H9 (cell line): ENCODE measurements around the gene KLHL10. TPM values are rescaled to one million over a fixed set of nuclear protein-coding genes. Genes with fewer than 3 reads are reported as not detected.

Experiments used
- DNase-seq: peaks from one replicate; pipeline ENCODE4 v3.0.0-alpha.2; 2017
- H2AFZ ChIP-seq: one replicate; pipeline ENCODE4 v1.6.1; 2013; ENCODE audit warnings: mild to moderate bottlenecking, low read length, control low read depth, moderate library complexity
- H2AK5ac ChIP-seq: 2 replicates; pipeline ENCODE4 v1.6.1; 2013; ENCODE audit warnings: low read length, control low read depth, mixed read lengths; ENCODE audit not compliant: insufficient read length
- H2BK120ac ChIP-seq: one replicate; pipeline ENCODE4 v1.6.1; 2013; ENCODE audit warnings: low read depth, mild to moderate bottlenecking, low read length, control low read depth, inconsistent platforms; ENCODE audit not compliant: poor library complexity, severe bottlenecking
- H2BK12ac ChIP-seq: 2 replicates; pipeline ENCODE4 v1.6.1; 2013; ENCODE audit warnings: low read length, control low read depth, mixed read lengths, low read depth; ENCODE audit not compliant: insufficient read length
- H2BK15ac ChIP-seq: 2 replicates; pipeline ENCODE4 v1.6.1; 2013; ENCODE audit warnings: low read depth, low read length, control low read depth
- H2BK20ac ChIP-seq: one replicate; pipeline ENCODE4 v1.6.1; 2013; ENCODE audit warnings: low read depth, mild to moderate bottlenecking, low read length, control low read depth, inconsistent platforms; ENCODE audit not compliant: poor library complexity, severe bottlenecking
- H2BK5ac ChIP-seq: 2 replicates; pipeline ENCODE4 v1.6.1; 2013; ENCODE audit warnings: low read length, control low read depth, mixed read lengths; ENCODE audit not compliant: insufficient read length
- H3K14ac ChIP-seq: 2 replicates; pipeline ENCODE4 v1.6.1; 2013; ENCODE audit warnings: low read length, control low read depth; ENCODE audit not compliant: insufficient read depth
- H3K18ac ChIP-seq: 2 replicates; pipeline ENCODE4 v1.6.1; 2013; ENCODE audit warnings: low read depth, mild to moderate bottlenecking, mixed read lengths, low read length, control low read depth; ENCODE audit not compliant: insufficient read length
- H3K23ac ChIP-seq: 2 replicates; pipeline ENCODE4 v1.6.1; 2013; ENCODE audit warnings: low read length, control low read depth, mixed read lengths, low read depth; ENCODE audit not compliant: insufficient read length
- H3K23me2 ChIP-seq: 2 replicates; pipeline ENCODE4 v1.6.1; 2013; ENCODE audit warnings: low read depth, mild to moderate bottlenecking, mixed read lengths, low read length, control low read depth; ENCODE audit not compliant: insufficient read length, poor library complexity, severe bottlenecking
- H3K27ac ChIP-seq: 2 replicates; pipeline ENCODE4 v1.5.1; 2013; ENCODE audit warnings: low read length, control low read depth, mixed read lengths, low read depth; ENCODE audit not compliant: insufficient read length
- H3K27me3 ChIP-seq: 2 replicates; pipeline ENCODE4 v1.6.1; 2013; ENCODE audit warnings: low read length, control low read depth, inconsistent platforms; ENCODE audit not compliant: insufficient read depth
- H3K4ac ChIP-seq: 2 replicates; pipeline ENCODE4 v1.6.1; 2013; ENCODE audit warnings: low read depth, mild to moderate bottlenecking, control low read depth, inconsistent platforms, low read length, moderate library complexity
- H3K4me1 ChIP-seq: 2 replicates; pipeline ENCODE4 v1.6.1; 2013; ENCODE audit warnings: low read length, control low read depth, inconsistent platforms; ENCODE audit not compliant: insufficient read depth
- H3K4me2 ChIP-seq: 2 replicates; pipeline ENCODE4 v1.6.1; 2013; ENCODE audit warnings: low read length, control low read depth, mixed read lengths; ENCODE audit not compliant: insufficient read length, insufficient read depth
- H3K56ac ChIP-seq: 2 replicates; pipeline ENCODE4 v1.6.1; 2013; ENCODE audit warnings: low read depth, mild to moderate bottlenecking, mixed read lengths, low read length, control low read depth; ENCODE audit not compliant: insufficient read length
- H3K79me1 ChIP-seq: 2 replicates; pipeline ENCODE4 v1.6.1; 2013; ENCODE audit warnings: low read depth, mild to moderate bottlenecking, moderate library complexity, low read length, control low read depth, inconsistent platforms; ENCODE audit not compliant: insufficient read depth, poor library complexity, severe bottlenecking
- H3K79me2 ChIP-seq: 2 replicates; pipeline ENCODE4 v1.6.1; 2013; ENCODE audit warnings: low read length, control low read depth, inconsistent platforms; ENCODE audit not compliant: insufficient read depth
- H3K9ac ChIP-seq: 2 replicates; pipeline ENCODE4 v1.6.1; 2013; ENCODE audit warnings: low read length, control low read depth, mixed read lengths; ENCODE audit not compliant: insufficient read length; ENCODE audit errors: extremely low read depth
- H3K9me3 ChIP-seq: one replicate; pipeline ENCODE4 v1.6.1; 2013; ENCODE audit warnings: low read depth, low read length, inconsistent platforms; ENCODE audit not compliant: control insufficient read depth
- H3T11ph ChIP-seq: one replicate; pipeline ENCODE4 v1.6.1; 2013; ENCODE audit warnings: mild to moderate bottlenecking, low read length, control low read depth, inconsistent platforms
- H4K20me1 ChIP-seq: one replicate; pipeline ENCODE4 v1.6.1; 2013; ENCODE audit not compliant: control insufficient read depth, insufficient read length, insufficient read depth
- H4K5ac ChIP-seq: 2 replicates; pipeline ENCODE4 v1.6.1; 2013; ENCODE audit warnings: low read depth, mild to moderate bottlenecking, mixed read lengths, low read length, control low read depth; ENCODE audit not compliant: insufficient read length
- H4K8ac ChIP-seq: replicated peaks from 2 replicates; pipeline ENCODE4 v1.6.1; 2013; ENCODE audit warnings: low read length, control low read depth, mixed read lengths, low read depth; ENCODE audit not compliant: insufficient read length
- H4K91ac ChIP-seq: 2 replicates; pipeline ENCODE4 v1.6.1; 2013; ENCODE audit warnings: low read depth, mild to moderate bottlenecking, moderate library complexity, mixed read lengths, low read length, control low read depth; ENCODE audit not compliant: insufficient read length
- H3K27ac Mint-ChIP-seq, 3 experiments: 2 replicates in 2 of 3; 3 replicates in 1 of 3; pipeline ENCODE4 v1.8.0; 2020 to 2021; ENCODE audit warnings: mixed read lengths in 3 of 3, mild to moderate bottlenecking in 1 of 3, moderate library complexity in 1 of 3
- H3K27me3 Mint-ChIP-seq: 2 replicates; pipeline ENCODE4 v1.8.0; 2021; ENCODE audit warnings: low read depth, mild to moderate bottlenecking, moderate library complexity, mixed read lengths
- H3K36me3 Mint-ChIP-seq, 3 experiments: 2 replicates in 2 of 3; 3 replicates in 1 of 3; pipeline ENCODE4 v1.8.0; 2020 to 2021; ENCODE audit warnings: low read depth in 3 of 3, mixed read lengths in 3 of 3; ENCODE audit not compliant: insufficient read depth in 1 of 3
- H3K4me1 Mint-ChIP-seq, 2 experiments: 2 replicates each; pipeline ENCODE4 v1.8.0; 2020; ENCODE audit warnings: mixed read lengths in 2 of 2
- H3K4me3 Mint-ChIP-seq, 2 experiments: 2 replicates in 1 of 2; 3 replicates in 1 of 2; pipeline ENCODE4 v1.8.0; 2020 to 2021; ENCODE audit warnings: mild to moderate bottlenecking in 2 of 2, mixed read lengths in 2 of 2, moderate library complexity in 1 of 2
- H3K9me3 Mint-ChIP-seq, 2 experiments: 2 replicates in 1 of 2; 3 replicates in 1 of 2; pipeline ENCODE4 v1.8.0; 2020; ENCODE audit warnings: mild to moderate bottlenecking in 2 of 2, mixed read lengths in 2 of 2, moderate library complexity in 1 of 2
- WGBS: extraction: QIAGEN DNeasy Blood & Tissue Kit; methylation state at CpG from one replicate; pipeline ENCODE4 v1.1.7; 2013; ENCODE audit warnings: missing lambda C conversion rate, low lambda C conversion rate, mixed read lengths; ENCODE audit not compliant: insufficient read length; ENCODE audit errors: extremely low coverage; 5-methylcytosine and 5-hydroxymethylcytosine counted together
- total RNA-seq: library from RNA; stranded (reverse); gene quantifications from 2 replicates; pipeline ENCODE4 v1.2.1, GENCODE V29; 2021
- TF ChIP-seq, protein P1 (sequence below): fragments of 200-600 bp; sonication (generic); conservative IDR thresholded peaks from 3 replicates; pipeline ENCODE4 v1.8.0; 2021; ENCODE audit warnings: antibody characterized with exemption, mild to moderate bottlenecking

Gene KLHL10
- total RNA-seq, 1 experiment from 2014 or later, result 0.46 TPM

DNA sequence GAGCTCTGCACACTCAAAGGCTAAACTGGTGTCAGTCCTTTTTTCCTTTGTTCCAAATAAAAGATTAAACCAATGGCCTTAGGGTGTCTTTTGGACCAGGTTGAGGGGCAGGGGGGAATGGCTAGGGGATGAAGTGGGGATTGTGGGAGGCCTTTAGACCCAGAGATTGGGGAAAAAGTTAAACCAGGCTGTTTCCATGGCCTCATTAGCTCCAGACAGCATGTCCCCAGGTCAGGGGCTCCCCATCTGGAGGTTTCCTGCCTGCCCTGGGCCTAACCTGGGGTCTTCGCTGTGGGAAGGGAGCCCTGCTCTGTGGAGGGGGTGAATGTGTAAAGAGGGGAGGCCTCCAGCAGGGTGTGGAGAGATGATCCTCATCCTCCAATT is 14.5 kb upstream of the KLHL10 start:
- Histone ChIP-seq H2AK5ac (no peak overlapping the region), H3K14ac (no peak overlapping the region), H3K79me1 (no peaks in the 10 kb centered on the region), H4K5ac (no peak overlapping the region), H3K23ac (no peak overlapping the region), H4K91ac (no peak overlapping the region), H3K4me1 (no peaks in the 10 kb centered on the region), H3K56ac (no peak overlapping the region), H3T11ph (no peak overlapping the region), H3K27me3 (no peaks in the 10 kb centered on the region), H3K9me3 (no peaks in the 10 kb centered on the region), H3K9ac (no peak overlapping the region), H3K27ac (no peak overlapping the region), H2BK5ac (no peak overlapping the region), H3K4me2 (no peak overlapping the region), H4K8ac (no peak overlapping the region), H2AFZ (no peak overlapping the region), H3K18ac (no peak overlapping the region), H4K20me1 (no peaks in the 10 kb centered on the region), H2BK120ac (no peak overlapping the region), H2BK12ac (no peak overlapping the region), H2BK20ac (no peak overlapping the region), H3K23me2 (no peaks in the 10 kb centered on the region), H2BK15ac (no peak overlapping the region), H3K79me2 (no peaks in the 10 kb centered on the region), H3K4ac (no peak overlapping the region)
- TF ChIP-seq, protein P1, sequence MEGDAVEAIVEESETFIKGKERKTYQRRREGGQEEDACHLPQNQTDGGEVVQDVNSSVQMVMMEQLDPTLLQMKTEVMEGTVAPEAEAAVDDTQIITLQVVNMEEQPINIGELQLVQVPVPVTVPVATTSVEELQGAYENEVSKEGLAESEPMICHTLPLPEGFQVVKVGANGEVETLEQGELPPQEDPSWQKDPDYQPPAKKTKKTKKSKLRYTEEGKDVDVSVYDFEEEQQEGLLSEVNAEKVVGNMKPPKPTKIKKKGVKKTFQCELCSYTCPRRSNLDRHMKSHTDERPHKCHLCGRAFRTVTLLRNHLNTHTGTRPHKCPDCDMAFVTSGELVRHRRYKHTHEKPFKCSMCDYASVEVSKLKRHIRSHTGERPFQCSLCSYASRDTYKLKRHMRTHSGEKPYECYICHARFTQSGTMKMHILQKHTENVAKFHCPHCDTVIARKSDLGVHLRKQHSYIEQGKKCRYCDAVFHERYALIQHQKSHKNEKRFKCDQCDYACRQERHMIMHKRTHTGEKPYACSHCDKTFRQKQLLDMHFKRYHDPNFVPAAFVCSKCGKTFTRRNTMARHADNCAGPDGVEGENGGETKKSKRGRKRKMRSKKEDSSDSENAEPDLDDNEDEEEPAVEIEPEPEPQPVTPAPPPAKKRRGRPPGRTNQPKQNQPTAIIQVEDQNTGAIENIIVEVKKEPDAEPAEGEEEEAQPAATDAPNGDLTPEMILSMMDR, result no peak
- no peaks in the 10 kb centered on the region for H3K27me3 Mint-ChIP-seq
- DNase-seq, result no peak
- H3K36me3 Mint-ChIP-seq, result peaks cover 21 to 59% (median 50%) of the 10 kb centered on the region in 3 experiments; a peak in 6 of 7 replicates
- H3K27ac Mint-ChIP-seq, result 0 out of 7 replicates have a peak overlapping the region, but pooled peaks of 2 of the 3 experiments have one; percentile 47 to 72
- no CpG with 5 or more reads among the region's 1 CpG for WGBS
- H3K4me1 Mint-ChIP-seq, result peaks cover 9 to 22% of the 10 kb centered on the region in 2 experiments; a peak in 3 of 4 replicates
- H3K4me3 Mint-ChIP-seq, result no peak overlapping the region
- no peaks in the 10 kb centered on the region for H3K9me3 Mint-ChIP-seq
